GM13976 (cell line): Measurements from ENCODE around the gene FBN1.

Experiments used
- DNase-seq: peaks from one replicate; pipeline ENCODE4 v3.0.0; 2012; ENCODE audit warnings: low spot score
- CTCF ChIP-seq: IDR thresholded peaks from 2 replicates; pipeline ENCODE4 v1.5.1; 2012; ENCODE audit warnings: borderline replicate concordance, mild to moderate bottlenecking; ENCODE audit not compliant: insufficient read depth; ENCODE audit errors: extremely low read depth, missing control alignments, control extremely low read depth
- in situ Hi-C: fragments of 300-500 bp; cut with MboI; formaldehyde crosslinking; loops from one replicate; pipeline ENCODE4 v1.12.0; 2022; ENCODE audit warnings: low sequenced_read_pairs, mixed read lengths, inconsistent platforms; ENCODE audit not compliant: unreplicated experiment

Gene FBN1

GRCh38 chr15:48411971-48412591 is 233.4 kb downstream of the FBN1 start:
- no peak for TF ChIP-seq CTCF
- DNase-seq, result no peak
- in situ Hi-C loops, result no loop called here

GRCh38 chr15:48409623-48410022 is 235.9 kb downstream of the FBN1 start:
- DNase-seq, result no peak
- in situ Hi-C loops, result no loop called here
- TF ChIP-seq CTCF, result no peak

- DNase-seq, result no peak
- in situ Hi-C loops, result no loop called here
- TF ChIP-seq CTCF, result no peak
These were observed 237.2 kb downstream of the FBN1 start for GRCh38 chr15:48408327-48408726.

- in situ Hi-C loops, result no loop called here
- no peak for DNase-seq
- no peak for TF ChIP-seq CTCF
These were observed 237.9 kb downstream of the FBN1 start for GRCh38 chr15:48407646-48408045.

- DNase-seq, result no peak
- TF ChIP-seq CTCF, result no peak
- in situ Hi-C loops, result no loop called here
These were observed 238.6 kb downstream of the FBN1 start for GRCh38 chr15:48406911-48407310.

GRCh38 chr15:48406266-48406891 is 239.1 kb downstream of the FBN1 start:
- DNase-seq, result no peak
- in situ Hi-C loops, result no loop called here
- TF ChIP-seq CTCF, result no peak
